K562 (cell line): ENCODE data around the gene PKLR. TPM values are rescaled to one million over a fixed set of nuclear protein-coding genes. Genes with fewer than 3 reads are reported as not detected.

ENCODE experiments used
- ATAC-seq: fragments of 200-7000 bp; cut with Tn5 transposase; 3 replicates; pipeline ENCODE4 v1.9.1; 2020; ENCODE audit warnings: moderate library complexity
- BruUV-seq: library from RNA; stranded (reverse); fragments of 400-500 nt; replicated peaks from 2 replicates; lab custom pipeline; 2021; lab: Mats Ljungman, UMichigan
- CTCF ChIA-PET: fragments of 300-600 bp; formaldehyde crosslinking; extraction: SDS; loops from one replicate; lab custom pipeline; 2021; ENCODE audit warnings: low intra/inter-chr PET ratio; lab: Yijun Ruan, JAX
- POLR2A ChIA-PET: fragments of 300-600, 350-650 bp; sonication (Branson Sonifier 250); formaldehyde crosslinking; extraction: SDS; loops from one replicate; lab custom pipeline; 2021; ENCODE audit warnings: antibody characterized with exemption, inconsistent platforms; lab: Yijun Ruan, JAX
- DNase-seq, 4 experiments: peaks; one replicate each; pipeline versions ENCODE4 v3.0.0 to v3.0.0-alpha.2; 2011 to 2018; ENCODE audit warnings: low spot score in 3 of 4, mixed read lengths in 3 of 4; ENCODE audit errors: extremely low read depth in 1 of 4
- FAIRE-seq: peaks from 2 replicates; lab custom pipeline; 2011; peaks lifted over from hg19 to GRCh38; lab: Jason Lieb, UNC
- H2AFZ ChIP-seq: 2 replicates; pipeline ENCODE4 v1.6.0; 2011; ENCODE audit warnings: low read depth, low read length, control low read depth, inconsistent platforms
- H3K27ac ChIP-seq: fragments of 200-600 bp; 3 replicates; pipeline ENCODE4 v1.8.0; 2011; ENCODE audit warnings: low read depth, mild to moderate bottlenecking, control low read depth, inconsistent platforms, low read length, moderate library complexity, mixed read lengths; ENCODE audit errors: extremely low read depth
- H3K27me3 ChIP-seq, 2 experiments: fragments of 300-600 bp in 1 of 2; 2 replicates in 1 of 2; 3 replicates in 1 of 2; pipeline versions ENCODE4 v1.6.0 to v1.8.0; 2011; ENCODE audit warnings: inconsistent platforms in 2 of 2, low read length in 2 of 2, mild to moderate bottlenecking in 1 of 2, mixed read lengths in 1 of 2, moderate library complexity in 1 of 2; ENCODE audit not compliant: control insufficient read depth in 2 of 2, insufficient read depth in 2 of 2
- H3K36me3 ChIP-seq: fragments of 300-600 bp; 3 replicates; pipeline ENCODE4 v1.8.0; 2011; ENCODE audit warnings: mild to moderate bottlenecking, low read length, inconsistent platforms; ENCODE audit not compliant: control insufficient read depth, insufficient read depth
- H3K4me1 ChIP-seq, 2 experiments: fragments of 200-600 bp in 1 of 2; replicated peaks in 1 of 2; 2 replicates in 1 of 2; 3 replicates in 1 of 2; pipeline versions ENCODE4 v1.5.1 to v1.8.0; 2011; ENCODE audit warnings: inconsistent platforms in 2 of 2, low read length in 2 of 2, mild to moderate bottlenecking in 1 of 2, mixed read lengths in 1 of 2, moderate library complexity in 1 of 2; ENCODE audit not compliant: control insufficient read depth in 2 of 2, insufficient read depth in 2 of 2
- H3K4me2 ChIP-seq: 2 replicates; pipeline ENCODE4 v1.6.1; 2011; ENCODE audit warnings: low read length, control low read depth, inconsistent platforms, mixed read lengths; ENCODE audit not compliant: insufficient read depth
- H3K4me3 ChIP-seq: fragments of 200-600 bp; sonication (generic), shearing (Covaris generic); 2 replicates; pipeline ENCODE4 v1.5.1; 2016; ENCODE audit warnings: control low read depth, inconsistent platforms
- H3K79me2 ChIP-seq: fragments of 200-600 bp; 3 replicates; pipeline ENCODE4 v1.8.0; 2011; ENCODE audit warnings: low read length, inconsistent platforms; ENCODE audit not compliant: control insufficient read depth, insufficient read depth
- H3K9ac ChIP-seq, 2 experiments: 2 replicates each; pipeline versions ENCODE4 v1.6.0 to v1.6.1; 2011; ENCODE audit warnings: low read depth in 2 of 2, low read length in 2 of 2, control low read depth in 1 of 2, inconsistent platforms in 1 of 2, mild to moderate bottlenecking in 1 of 2, mixed read lengths in 1 of 2; ENCODE audit not compliant: insufficient read depth in 1 of 2
- H3K9me1 ChIP-seq: one replicate; pipeline ENCODE4 v1.6.0; 2011; ENCODE audit warnings: inconsistent platforms, mild to moderate bottlenecking, low read length, moderate library complexity; ENCODE audit not compliant: control insufficient read depth, insufficient read depth
- H3K9me3 ChIP-seq: replicated peaks from 2 replicates; pipeline ENCODE4 v1.5.1; 2011; ENCODE audit warnings: low read depth, low read length, inconsistent platforms; ENCODE audit not compliant: control insufficient read depth, insufficient read depth
- H4K20me1 ChIP-seq: replicated peaks from 2 replicates; pipeline ENCODE4 v1.6.1; 2011; ENCODE audit warnings: low read length, inconsistent platforms, mixed read lengths; ENCODE audit not compliant: control insufficient read depth, insufficient read depth
- ETS2 ChIP-seq: IDR thresholded peaks from 2 replicates; pipeline ENCODE4 v1.6.1; 2016; ENCODE audit warnings: borderline replicate concordance, missing genetic modification characterization, mild to moderate bottlenecking, moderate library complexity, missing compliant biosample characterization; ENCODE audit not compliant: poor library complexity, severe bottlenecking
- ETV5 ChIP-seq: sonication (generic); formaldehyde crosslinking; IDR thresholded peaks from 2 replicates; pipeline ENCODE4 v1.4.0; 2020; ENCODE audit warnings: low read depth, mild to moderate bottlenecking, missing genetic modification reagents
- NR2C1 ChIP-seq, 2 experiments: fragments of 450-650 bp; IDR thresholded peaks; 2 replicates each; pipeline ENCODE4 v1.6.1; 2017; ENCODE audit warnings: mild to moderate bottlenecking in 2 of 2, antibody characterized with exemption in 1 of 2, inconsistent platforms in 1 of 2, missing compliant biosample characterization in 1 of 2, missing genetic modification characterization in 1 of 2
- PCBP2 ChIP-seq: fragments of 200-400 bp; formaldehyde crosslinking; IDR thresholded peaks from 2 replicates; pipeline ENCODE4 v1.6.1; 2018; ENCODE audit warnings: low read length, low read depth, mild to moderate bottlenecking, moderate library complexity; ENCODE audit not compliant: poor library complexity, severe bottlenecking
- POLR2AphosphoS5 ChIP-seq: IDR thresholded peaks from 2 replicates; pipeline ENCODE4 v1.6.1; 2011; ENCODE audit warnings: mild to moderate bottlenecking, low read depth, low read length, moderate library complexity; ENCODE audit not compliant: control insufficient read depth, insufficient read depth
- SMARCA4 ChIP-seq: fragments of 450-650 bp; IDR thresholded peaks from 2 replicates; pipeline ENCODE4 v1.6.1; 2016
- SMARCB1 ChIP-seq: IDR thresholded peaks from 2 replicates; pipeline ENCODE4 v1.6.1; 2011; ENCODE audit warnings: improper control_type of control experiment, low read depth; ENCODE audit not compliant: insufficient read length
- STAT5A ChIP-seq: IDR thresholded peaks from 2 replicates; pipeline ENCODE4 v1.6.1; 2012; ENCODE audit warnings: low read length, inconsistent platforms, borderline replicate concordance
- XRCC5 ChIP-seq: fragments of 200-400 bp; formaldehyde crosslinking; IDR thresholded peaks from 2 replicates; pipeline ENCODE4 v1.6.1; 2017; ENCODE audit warnings: low read depth, mild to moderate bottlenecking, low read length
- ZBTB17 ChIP-seq: fragments of 450-650 bp; formaldehyde crosslinking; IDR thresholded peaks from 2 replicates; pipeline ENCODE4 v1.4.0; 2020; ENCODE audit warnings: mild to moderate bottlenecking
- ZNF3 ChIP-seq: fragments of 250-450 bp; sonication (Bioruptor Pico); IDR thresholded peaks from 2 replicates; pipeline ENCODE4 v1.5.0; 2021; ENCODE audit warnings: mild to moderate bottlenecking, moderate library complexity
- ZNF41 ChIP-seq: fragments of 250-450 bp; sonication (Bioruptor Pico); conservative IDR thresholded peaks from 2 replicates; pipeline ENCODE4 v1.4.0; 2020; ENCODE audit warnings: mild to moderate bottlenecking
- ZNF431 ChIP-seq: sonication (generic); formaldehyde crosslinking; IDR thresholded peaks from 2 replicates; pipeline ENCODE4 v1.8.0; 2022; ENCODE audit warnings: mild to moderate bottlenecking, missing genetic modification reagents
- ZNF717 ChIP-seq: fragments of 250-450 bp; sonication (Bioruptor Pico); IDR thresholded peaks from 2 replicates; pipeline ENCODE4 v1.5.0; 2021
- ZZZ3 ChIP-seq: fragments of 450-650 bp; IDR thresholded peaks from 2 replicates; pipeline ENCODE4 v1.6.1; 2016; ENCODE audit warnings: antibody characterized with exemption, mild to moderate bottlenecking, moderate library complexity
- WGBS: fragments of 100-300 bp; shearing (Covaris generic); methylation state at CpG from one replicate; pipeline ENCODE4 v1.1.6; 2016; ENCODE audit warnings: low coverage, mixed read lengths; ENCODE audit not compliant: insufficient coverage; ENCODE audit errors: missing lambda C conversion rate; 5-methylcytosine and 5-hydroxymethylcytosine counted together
- in situ Hi-C: fragments of 300-500 bp; cut with MboI; formaldehyde crosslinking; loops from 4 replicates; pipeline ENCODE4 v1.15.0; 2018; ENCODE audit warnings: inconsistent platforms, mixed read lengths
- intact Hi-C: fragments of 100-400 bp; cut with micrococcal nuclease; formaldehyde crosslinking; loops from 2 replicates; pipeline ENCODE4 v1.14.2; 2022
- polyA plus RNA-seq, 8 experiments: library from polyadenylated mRNA; depleted of rRNA in 4 of 8; stranded (reverse) in 5 of 8; unstranded in 3 of 8; fragments of >200 nt; fragmentation: Nextera tagmentation in 2 of 8; fragmentation: Illumina TruSeq in 1 of 8; extraction: Ambion mirVana in 2 of 8; extraction: Trizol in 1 of 8; gene quantifications; 2 replicates each; pipeline versions ENCODE4 v1.2.1 to v1.2.3, GENCODE V29; 2011 to 2014; ENCODE audit warnings: inconsistent platforms in 1 of 8, missing spikeins in 1 of 8
- total RNA-seq, 7 experiments: library from RNA; depleted of rRNA in 6 of 7; stranded (reverse); fragments of >200 nt in 6 of 7; fragmentation: Illumina TruSeq in 2 of 7; extraction: Trizol in 2 of 7; gene quantifications; 2 replicates each; pipeline versions ENCODE4 v1.2.1 to v1.2.3, GENCODE V29; 2011 to 2021; ENCODE audit warnings: low replicate concordance in 1 of 7
- TF ChIP-seq, protein P1 (sequence below): sonication (generic); formaldehyde crosslinking; IDR thresholded peaks from 2 replicates; pipeline ENCODE4 v1.9.0; 2022; ENCODE audit warnings: mild to moderate bottlenecking, missing genetic modification reagents
- TF ChIP-seq, protein P2 (sequence below): IDR thresholded peaks from 3 replicates; pipeline ENCODE4 v1.6.1; 2011; ENCODE audit warnings: borderline replicate concordance, mild to moderate bottlenecking, moderate library complexity; ENCODE audit not compliant: insufficient read length; ENCODE audit errors: extremely low read depth
- TF ChIP-seq, protein P3 (sequence below): fragments of 450-650 bp; formaldehyde crosslinking; IDR thresholded peaks from 2 replicates; pipeline ENCODE4 v1.4.0; 2020; ENCODE audit warnings: mild to moderate bottlenecking

PKLR gene
- total and polyA plus RNA-seq, 9 of the 15 experiments (the other 6 are each of a cell fraction or from before 2014, with no cell fraction given): 10.7 to 78.4 (median 38.2) TPM

DNA sequence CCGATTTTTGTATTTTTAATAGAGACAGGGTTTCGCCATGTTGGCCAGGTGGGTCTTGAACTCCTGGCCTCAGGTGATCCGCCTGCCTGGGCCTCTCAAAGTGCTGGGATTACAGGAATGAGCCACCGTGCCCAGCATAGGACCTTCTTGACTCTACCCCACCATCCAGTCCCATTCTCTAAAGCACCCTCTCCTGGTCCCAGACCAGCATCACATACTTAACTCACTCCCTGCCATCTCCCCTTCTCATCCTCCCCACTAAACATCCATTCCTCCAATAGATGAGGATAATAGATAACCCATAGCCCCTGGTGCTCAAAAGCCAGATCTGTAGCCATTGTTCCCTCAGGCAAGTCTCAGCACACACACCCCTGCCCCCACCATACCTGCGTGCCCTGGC lies 48.0 kb downstream of the PKLR start:
- H4K20me1 ChIP-seq: no peaks in the 10 kb centered on the region
- in situ Hi-C loops: loop anchor here (10.0 kb wide), 1 partner anchor 342 kb away; no protein-coding TSS in a partner anchor
- H3K27ac ChIP-seq: no peak overlapping the region; the same call in 2 of the 3 replicates
- H3K79me2 ChIP-seq: peaks cover 18% of the 10 kb centered on the region
- ChIA-PET POLR2A (interaction anchor here (3.4 kb wide), 1 partner anchor 8 kb away, joined by 29 read pairs; the partner anchor contains the start of gene SCAMP3), CTCF (interaction anchor here (0.6 to 1.2 kb wide), 2 partner anchors 57 to 70 kb away, joined by 4 read pairs; no protein-coding TSS in a partner anchor)
- DNase-seq: no peak
- WGBS: 81% methylated on average over 5 of the region's 5 CpGs
- intact Hi-C loops: loop anchor here (5.0 to 10.0 kb wide), 2 partner anchors 252 to 339 kb away; no protein-coding TSS in a partner anchor
- H3K4me2 ChIP-seq: peak overlapping the region; percentile 81
- H3K36me3 ChIP-seq: peaks cover 38% of the 10 kb centered on the region; the same call in 2 of the 3 replicates
- H3K4me3 ChIP-seq: peak overlapping the region; percentile 58; the same call in 1 of the 2 replicates
- FAIRE-seq: no peak
- TSS peak; percentile 17 for BruUV-seq
- no peaks in the 10 kb centered on the region for H3K27me3 ChIP-seq
- no peaks in the 10 kb centered on the region for H3K9me3 ChIP-seq
- H3K9ac ChIP-seq: peak overlapping the region in 1 of 2 experiments; percentile 97; a peak in 3 of 4 replicates
- no peak overlapping the region for H2AFZ ChIP-seq
- H3K9me1 ChIP-seq: no peaks in the 10 kb centered on the region
- ATAC-seq: no peak
- peaks cover 25 to 48% of the 10 kb centered on the region in 2 experiments for H3K4me1 ChIP-seq
- TF ChIP-seq XRCC5 (no peak), SMARCB1 (no peak), ETV5 (CRISPR knock-in tag) (no peak), ZNF3 (CRISPR knock-in tag) (no peak), NR2C1 (IDR thresholded peaks at IDR 0.05) (no peak), NR2C1 (tag; IDR thresholded peaks at IDR 0.05) (no peak), POLR2AphosphoS5 (no peak), ZNF41 (CRISPR knock-in tag) (no peak), ZNF717 (CRISPR knock-in tag) (no peak), ZBTB17 (CRISPR knock-in tag) (no peak), STAT5A (no peak), ZZZ3 (no peak), ETS2 (tag) (no peak), PCBP2 (no peak), SMARCA4 (no peak), ZNF431 (CRISPR knock-in tag) (no peak)
- TF ChIP-seq, protein P1, sequence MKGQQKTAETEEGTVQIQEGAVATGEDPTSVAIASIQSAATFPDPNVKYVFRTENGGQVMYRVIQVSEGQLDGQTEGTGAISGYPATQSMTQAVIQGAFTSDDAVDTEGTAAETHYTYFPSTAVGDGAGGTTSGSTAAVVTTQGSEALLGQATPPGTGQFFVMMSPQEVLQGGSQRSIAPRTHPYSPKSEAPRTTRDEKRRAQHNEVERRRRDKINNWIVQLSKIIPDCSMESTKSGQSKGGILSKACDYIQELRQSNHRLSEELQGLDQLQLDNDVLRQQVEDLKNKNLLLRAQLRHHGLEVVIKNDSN (CRISPR knock-in tag): no peak
- TF ChIP-seq, protein P2, sequence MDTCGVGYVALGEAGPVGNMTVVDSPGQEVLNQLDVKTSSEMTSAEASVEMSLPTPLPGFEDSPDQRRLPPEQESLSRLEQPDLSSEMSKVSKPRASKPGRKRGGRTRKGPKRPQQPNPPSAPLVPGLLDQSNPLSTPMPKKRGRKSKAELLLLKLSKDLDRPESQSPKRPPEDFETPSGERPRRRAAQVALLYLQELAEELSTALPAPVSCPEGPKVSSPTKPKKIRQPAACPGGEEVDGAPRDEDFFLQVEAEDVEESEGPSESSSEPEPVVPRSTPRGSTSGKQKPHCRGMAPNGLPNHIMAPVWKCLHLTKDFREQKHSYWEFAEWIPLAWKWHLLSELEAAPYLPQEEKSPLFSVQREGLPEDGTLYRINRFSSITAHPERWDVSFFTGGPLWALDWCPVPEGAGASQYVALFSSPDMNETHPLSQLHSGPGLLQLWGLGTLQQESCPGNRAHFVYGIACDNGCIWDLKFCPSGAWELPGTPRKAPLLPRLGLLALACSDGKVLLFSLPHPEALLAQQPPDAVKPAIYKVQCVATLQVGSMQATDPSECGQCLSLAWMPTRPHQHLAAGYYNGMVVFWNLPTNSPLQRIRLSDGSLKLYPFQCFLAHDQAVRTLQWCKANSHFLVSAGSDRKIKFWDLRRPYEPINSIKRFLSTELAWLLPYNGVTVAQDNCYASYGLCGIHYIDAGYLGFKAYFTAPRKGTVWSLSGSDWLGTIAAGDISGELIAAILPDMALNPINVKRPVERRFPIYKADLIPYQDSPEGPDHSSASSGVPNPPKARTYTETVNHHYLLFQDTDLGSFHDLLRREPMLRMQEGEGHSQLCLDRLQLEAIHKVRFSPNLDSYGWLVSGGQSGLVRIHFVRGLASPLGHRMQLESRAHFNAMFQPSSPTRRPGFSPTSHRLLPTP: no peak
- TF ChIP-seq, protein P3, sequence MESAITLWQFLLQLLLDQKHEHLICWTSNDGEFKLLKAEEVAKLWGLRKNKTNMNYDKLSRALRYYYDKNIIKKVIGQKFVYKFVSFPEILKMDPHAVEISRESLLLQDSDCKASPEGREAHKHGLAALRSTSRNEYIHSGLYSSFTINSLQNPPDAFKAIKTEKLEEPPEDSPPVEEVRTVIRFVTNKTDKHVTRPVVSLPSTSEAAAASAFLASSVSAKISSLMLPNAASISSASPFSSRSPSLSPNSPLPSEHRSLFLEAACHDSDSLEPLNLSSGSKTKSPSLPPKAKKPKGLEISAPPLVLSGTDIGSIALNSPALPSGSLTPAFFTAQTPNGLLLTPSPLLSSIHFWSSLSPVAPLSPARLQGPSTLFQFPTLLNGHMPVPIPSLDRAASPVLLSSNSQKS: no peak
